ENCODE results near the gene OR4D6. TPM values are rescaled to one million over a fixed set of nuclear protein-coding genes. Genes with fewer than 3 reads are reported as not detected.

Gene OR4D6
- polyA plus RNA-seq, 1 of the 3 experiments (the other 2 are of a cell fraction), result not detected

- no peak for DNase-seq
- Histone ChIP-seq H3K9me3 (no peaks in the 10 kb centered on the region), H3K79me2 (ENCODE audit: insufficient read depth) (no peaks in the 10 kb centered on the region), H3K4me3 (ENCODE audit: low read depth in 2 of 2, low read length in 1 of 2) (no peak overlapping the region), H3K4me1 (ENCODE audit: control insufficient read depth in 1 of 2, insufficient read depth in 2 of 2, low read depth in 1 of 2, low read length in 1 of 2) (no peaks in the 10 kb centered on the region), H3K27ac (ENCODE audit: low read depth in 2 of 2, low read length in 1 of 2) (no peak overlapping the region), H3K9ac (no peak overlapping the region), H2AFZ (ENCODE audit: low read depth) (no peak overlapping the region), H3K27me3 (ENCODE audit: insufficient read depth) (peaks cover 4% of the 10 kb centered on the region; the same call in 1 of the 2 replicates), H3K9me2 (no peaks in the 10 kb centered on the region), H3K36me3 (replicated peaks in 1 of 2; ENCODE audit: control insufficient read depth in 1 of 2, insufficient read depth in 2 of 2, low read length in 1 of 2) (no peaks in the 10 kb centered on the region), H3K4me2 (no peak overlapping the region), H3F3A (replicated peaks; ENCODE audit: insufficient read depth) (no peaks in the 10 kb centered on the region), H4K20me1 (ENCODE audit: insufficient read depth) (no peaks in the 10 kb centered on the region)
- TF ChIP-seq RXRA (IDR thresholded peaks at IDR 0.05; ENCODE audit: borderline replicate concordance, low read depth) (no peak), TAF1 (IDR thresholded peaks at IDR 0.05; ENCODE audit: borderline replicate concordance, low read depth, low read length) (no peak), TEAD4 (IDR thresholded peaks at IDR 0.05; ENCODE audit: borderline replicate concordance, insufficient read depth) (no peak), CHD2 (IDR thresholded peaks at IDR 0.05; ENCODE audit: low read length, partially characterized antibody) (no peak), FOXJ3 (CRISPR knock-in tag; IDR thresholded peaks at IDR 0.05) (no peak), SIN3A (IDR thresholded peaks at IDR 0.05; ENCODE audit: borderline replicate concordance, low read depth, low read length) (no peak), SMC3 (IDR thresholded peaks at IDR 0.05; ENCODE audit: low read depth, low read length) (no peak), RCOR1 (IDR thresholded peaks at IDR 0.05; ENCODE audit: low read length) (no peak)
- ChIA-PET CTCF (no interaction called here), POLR2A (no interaction called here)
Measured at GRCh38 chr11:59427068-59427382, 29.7 kb upstream of the OR4D6 start.

- H3K4me3 ChIP-seq (ENCODE audit: low read depth in 2 of 2, low read length in 1 of 2), result no peak overlapping the region; a peak in 1 of 4 replicates
- H3K79me2 ChIP-seq (ENCODE audit: insufficient read depth), result no peaks in the 10 kb centered on the region
- H3F3A ChIP-seq (replicated peaks; ENCODE audit: insufficient read depth), result no peaks in the 10 kb centered on the region
- no peaks in the 10 kb centered on the region for H3K9me2 ChIP-seq
- H3K4me2 ChIP-seq, result no peak overlapping the region
- DNase-seq, result peak; percentile 34
- ChIA-PET CTCF (interaction anchor here (0.7 to 2.8 kb wide), 10 partner anchors 9 to 792 kb away, joined by 3 to 12 read pairs (median 3); partner anchors contain the start of gene DTX4), POLR2A (no interaction called here)
- no peak overlapping the region for H2AFZ ChIP-seq (ENCODE audit: low read depth)
- no peak overlapping the region for H3K27ac ChIP-seq (ENCODE audit: low read depth in 2 of 2, low read length in 1 of 2)
- no peaks in the 10 kb centered on the region for H4K20me1 ChIP-seq (ENCODE audit: insufficient read depth)
- no peak overlapping the region for H3K9ac ChIP-seq
- no peaks in the 10 kb centered on the region for H3K4me1 ChIP-seq (ENCODE audit: control insufficient read depth in 1 of 2, insufficient read depth in 2 of 2, low read depth in 1 of 2, low read length in 1 of 2)
- TF ChIP-seq CTCF (IDR thresholded peaks at IDR 0.05) (peak; percentile 71), RAD21 (IDR thresholded peaks at IDR 0.05; ENCODE audit: low read length) (peak; percentile 62), NFIC (IDR thresholded peaks at IDR 0.05; ENCODE audit: borderline replicate concordance) (no peak), ZBTB33 (IDR thresholded peaks at IDR 0.05; ENCODE audit: borderline replicate concordance, low read depth) (no peak), TCF12 (IDR thresholded peaks at IDR 0.05) (no peak), SIN3A (IDR thresholded peaks at IDR 0.05; ENCODE audit: borderline replicate concordance, low read depth, low read length) (no peak)
- 61% methylated on average over 4 of the region's 4 CpGs for WGBS (ENCODE audit: low lambda C conversion rate)
- H3K27me3 ChIP-seq (ENCODE audit: insufficient read depth), result peaks cover 4% of the 10 kb centered on the region; the same call in 1 of the 2 replicates
- H3K36me3 ChIP-seq (replicated peaks in 1 of 2; ENCODE audit: control insufficient read depth in 1 of 2, insufficient read depth in 2 of 2, low read length in 1 of 2), result no peaks in the 10 kb centered on the region
- no peaks in the 10 kb centered on the region for H3K9me3 ChIP-seq
Measured at GRCh38 chr11:59429924-59430516, 26.7 kb upstream of the OR4D6 start.
